Epidermal melanocyte (primary cell): Measurements from ENCODE around the gene ITPRIPL2.

Experiments used
- DNase-seq: peaks from one replicate; pipeline ENCODE4 v3.0.0; 2011; ENCODE audit warnings: low spot score; ENCODE audit not compliant: insufficient read length

Gene ITPRIPL2

DNA sequence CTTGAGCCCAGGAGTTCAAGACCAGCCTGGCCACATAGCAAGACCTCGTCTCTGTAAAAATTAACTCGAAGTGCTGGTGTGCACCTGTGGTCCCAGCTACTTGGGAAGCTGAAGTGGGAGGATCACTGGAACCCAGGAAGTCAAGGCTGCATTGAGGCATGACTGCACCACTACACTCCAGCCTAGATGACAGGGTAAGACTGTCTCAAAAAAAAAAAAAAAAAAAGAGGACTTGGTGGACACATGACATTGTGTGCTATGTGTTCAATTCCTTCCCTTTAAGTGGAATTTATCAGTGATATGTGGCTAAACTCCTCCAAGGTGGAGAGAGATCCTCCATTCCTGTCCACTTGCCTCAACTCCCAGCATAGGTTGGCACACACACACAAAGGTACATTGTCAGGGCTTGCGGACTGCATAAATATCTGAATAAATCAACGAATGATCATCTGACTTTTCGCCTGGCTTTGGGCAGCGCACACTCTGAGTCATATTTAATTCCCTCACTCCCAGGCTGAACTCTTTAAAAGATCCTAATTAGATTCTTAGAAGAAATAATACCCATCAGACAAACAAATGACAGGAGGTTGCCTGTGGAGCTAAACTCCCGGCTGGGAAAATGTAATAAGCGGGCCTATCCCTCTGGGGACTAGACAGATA lies 29.3 kb downstream of the ITPRIPL2 start:
- DNase-seq, result no peak

DNA sequence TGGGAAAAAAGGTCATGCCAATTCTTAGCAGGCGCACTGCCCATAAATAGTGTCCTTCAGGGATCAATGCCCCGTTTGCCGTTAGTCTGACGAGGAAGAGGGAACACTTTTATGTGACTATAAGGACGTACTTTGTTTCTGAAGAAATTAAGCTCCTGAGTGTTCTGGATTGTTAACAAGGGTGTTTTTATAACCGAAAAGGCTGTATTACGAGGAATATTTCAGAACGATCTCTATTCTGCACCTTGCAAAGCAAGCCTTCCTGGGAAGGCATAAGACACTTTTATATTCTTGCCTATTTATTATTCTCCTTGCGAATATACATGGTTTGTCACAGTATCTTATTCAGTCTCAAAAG lies 29.8 kb downstream of the ITPRIPL2 start:
- no peak for DNase-seq

DNA sequence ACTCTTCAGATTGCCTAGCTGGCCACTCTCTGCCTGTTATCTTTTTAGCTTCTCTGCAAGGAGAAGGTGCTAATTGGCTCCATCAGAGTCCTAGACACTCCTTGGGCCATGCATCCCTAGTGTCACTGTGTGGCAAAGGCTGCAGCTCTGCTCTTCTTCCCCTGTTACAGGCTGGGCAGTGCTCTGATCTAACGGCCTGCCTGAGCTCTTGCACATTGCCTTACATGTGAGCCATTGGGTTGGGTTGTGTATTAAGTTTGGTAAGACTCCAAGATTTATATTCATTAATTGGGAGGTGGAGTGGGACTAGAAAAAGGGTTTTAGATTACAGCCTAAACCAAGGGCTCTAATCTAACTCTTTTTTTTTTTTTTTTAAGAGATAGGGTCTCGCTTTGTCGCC lies 31.2 kb downstream of the ITPRIPL2 start:
- no peak for DNase-seq

DNA sequence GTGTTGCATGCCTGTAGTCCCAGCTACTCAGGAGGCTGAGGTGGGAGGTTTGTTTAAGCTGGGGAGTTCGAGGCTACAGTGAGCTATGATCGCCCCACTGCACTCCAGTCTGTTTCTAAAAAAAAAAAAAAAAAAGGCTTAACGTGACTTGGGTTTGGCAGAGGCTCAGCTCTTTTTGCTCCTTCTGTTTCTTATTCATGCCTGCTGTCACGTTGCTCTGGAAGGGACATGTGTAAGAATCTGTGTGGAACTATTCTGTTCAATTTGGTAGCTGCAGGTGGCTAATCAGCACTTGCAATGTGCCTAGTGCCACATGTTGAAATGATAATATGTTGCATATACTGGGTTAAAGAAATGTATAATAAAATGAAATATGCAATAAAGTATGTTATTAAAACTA lies 33.4 kb downstream of the ITPRIPL2 start:
- DNase-seq, result no peak

DNA sequence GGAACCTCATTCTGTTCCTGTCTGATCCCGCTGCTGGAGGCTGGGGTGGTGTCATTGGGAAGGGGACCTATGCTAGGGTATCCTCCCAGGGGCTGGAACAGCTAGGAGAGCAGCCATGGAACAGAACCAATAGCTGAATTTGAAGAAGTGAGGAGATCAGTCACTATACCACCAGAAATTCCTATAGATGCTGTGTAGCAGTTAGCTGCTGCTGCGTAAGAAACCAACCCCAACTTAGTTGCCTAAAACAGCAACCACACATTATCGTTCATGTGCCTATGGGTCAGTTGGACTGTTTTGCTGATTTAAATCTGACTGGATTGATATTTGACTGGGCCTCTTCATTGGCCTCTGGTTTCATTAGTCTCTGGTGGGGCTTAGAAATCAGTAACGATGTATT lies 33.9 kb downstream of the ITPRIPL2 start:
- DNase-seq, result no peak

DNA sequence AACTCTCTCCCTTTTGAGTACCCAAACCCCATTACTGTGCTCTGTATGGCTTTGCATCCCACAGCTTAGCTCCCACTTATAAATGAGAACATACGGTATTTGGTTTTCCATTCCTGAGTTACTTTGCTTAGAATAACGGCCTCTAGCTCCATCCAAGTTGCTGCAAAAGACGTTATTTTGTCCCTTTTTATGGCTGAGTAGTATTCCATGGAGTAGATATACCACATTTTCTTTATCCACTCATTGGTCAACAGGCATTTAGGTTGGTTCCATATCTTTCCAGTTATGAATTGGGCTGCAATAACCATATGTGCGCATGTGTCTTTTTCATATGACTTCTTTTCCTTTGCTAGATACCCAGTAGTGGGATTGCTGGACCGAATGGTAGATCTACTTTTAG lies 34.4 kb downstream of the ITPRIPL2 start:
- DNase-seq, result no peak

DNA sequence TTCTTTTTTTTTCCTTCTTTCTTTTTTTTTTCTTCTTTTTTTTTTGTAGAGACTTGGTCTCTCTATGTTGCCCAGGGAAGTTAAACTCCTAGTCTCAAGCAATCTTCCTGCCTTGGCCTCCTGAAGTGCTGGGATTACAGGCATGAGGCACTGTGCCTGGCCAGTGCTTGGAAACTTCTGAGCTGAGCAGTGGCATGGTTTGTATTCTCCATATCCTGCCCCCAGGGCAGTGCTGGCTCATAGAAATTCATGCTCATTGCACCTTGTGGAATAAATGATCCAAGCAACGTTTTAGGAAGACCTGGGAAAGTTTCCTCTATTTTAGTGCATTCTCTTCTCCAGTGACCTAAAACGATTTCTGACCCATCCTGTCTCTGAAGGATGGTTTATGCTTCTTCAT lies 37.5 kb downstream of the ITPRIPL2 start:
- no peak for DNase-seq

DNA sequence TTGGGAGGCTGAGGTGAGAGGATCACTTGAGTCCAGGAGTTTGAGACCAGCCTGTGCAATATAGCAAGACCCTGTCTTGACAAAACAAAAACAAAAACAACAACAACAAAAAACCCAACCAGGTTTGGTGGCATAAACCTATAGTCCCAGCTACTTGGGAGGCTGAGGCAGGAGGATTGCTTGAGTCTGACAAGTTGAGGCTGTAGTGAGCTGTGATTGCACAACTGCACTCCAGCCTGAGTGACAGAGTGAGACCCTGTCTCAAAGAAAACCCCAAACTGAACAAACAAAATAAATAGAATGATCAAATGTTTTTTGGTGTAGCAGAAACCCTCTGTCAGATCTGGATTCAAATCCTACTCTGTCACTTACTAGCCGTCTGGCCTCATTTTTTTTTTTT lies 38.3 kb downstream of the ITPRIPL2 start:
- no peak for DNase-seq

DNA sequence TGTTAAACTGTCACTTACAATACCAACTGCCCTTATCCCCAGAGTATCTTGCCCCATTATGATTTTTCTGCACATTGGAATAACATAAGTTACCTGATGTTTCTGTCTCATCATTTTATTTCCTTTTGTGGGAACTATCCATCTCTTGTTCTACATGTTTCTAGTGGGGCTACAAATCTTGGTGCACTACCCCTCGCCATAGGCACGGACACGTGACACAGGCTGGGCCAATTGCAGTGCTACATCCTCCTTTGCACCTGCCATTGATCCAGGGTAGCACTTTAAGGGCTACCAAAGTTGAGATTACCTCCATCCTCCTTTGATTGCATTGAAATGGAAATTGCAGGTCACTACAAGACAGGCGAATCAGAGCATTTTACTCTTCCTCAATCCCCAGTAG lies 40.1 kb downstream of the ITPRIPL2 start:
- DNase-seq, result no peak

DNA sequence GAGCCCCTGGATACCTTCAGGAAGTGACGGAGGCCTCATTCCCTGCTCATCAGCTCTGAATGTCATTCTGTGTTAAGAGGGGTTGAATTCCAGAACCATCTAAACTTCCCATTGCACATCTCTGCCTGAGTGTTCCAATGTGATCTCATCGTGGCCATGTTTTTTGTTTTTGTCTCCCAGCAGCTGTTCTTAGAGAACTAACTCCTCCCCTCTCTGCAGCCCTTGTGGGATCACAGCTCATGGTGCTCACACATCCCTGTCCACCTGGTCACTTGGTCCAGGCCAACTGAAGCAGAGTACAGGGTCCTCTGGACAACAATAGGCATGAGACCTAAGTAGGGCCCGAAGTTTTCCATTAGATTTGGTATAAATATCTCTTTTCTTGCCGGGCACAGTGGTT lies 48.3 kb downstream of the ITPRIPL2 start:
- no peak for DNase-seq

DNA sequence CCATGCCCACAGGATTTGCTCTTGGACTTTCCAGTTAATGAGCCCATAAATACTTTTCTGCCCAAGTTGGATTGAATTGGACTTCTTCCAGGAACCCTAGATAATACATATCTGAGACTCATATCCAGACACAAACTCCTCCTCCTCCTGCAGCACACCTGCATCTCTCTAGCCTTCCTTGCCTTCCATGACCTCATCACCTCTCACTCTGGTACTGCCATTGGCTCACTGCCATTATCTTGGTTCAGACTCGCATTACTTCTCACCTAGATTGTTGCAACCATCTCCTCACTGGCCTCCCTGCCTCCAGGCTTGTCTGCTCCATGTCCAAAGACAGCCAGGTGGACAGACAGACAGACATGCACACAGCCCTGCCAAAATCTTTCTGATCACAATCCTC lies 49.5 kb downstream of the ITPRIPL2 start:
- DNase-seq, result no peak

DNA sequence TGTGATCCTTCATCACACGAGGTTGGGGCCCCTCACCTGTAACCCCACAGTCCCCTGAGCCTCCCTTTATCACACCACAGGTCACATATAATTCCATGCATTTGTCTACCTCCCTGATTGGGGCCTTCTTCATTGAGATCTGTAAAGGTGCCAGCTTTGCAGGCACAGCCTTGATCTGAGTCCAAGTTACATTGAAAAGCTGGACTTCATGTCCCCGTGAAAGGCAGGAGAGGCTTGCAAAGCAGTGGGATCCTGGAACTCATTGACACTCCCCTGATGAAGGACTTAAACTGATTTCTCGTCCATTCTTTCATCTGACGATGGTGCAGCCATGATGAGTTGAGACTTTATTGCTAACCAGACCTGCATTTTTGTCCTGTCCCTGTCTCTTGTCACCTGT lies 50.5 kb downstream of the ITPRIPL2 start:
- DNase-seq, result no peak

DNA sequence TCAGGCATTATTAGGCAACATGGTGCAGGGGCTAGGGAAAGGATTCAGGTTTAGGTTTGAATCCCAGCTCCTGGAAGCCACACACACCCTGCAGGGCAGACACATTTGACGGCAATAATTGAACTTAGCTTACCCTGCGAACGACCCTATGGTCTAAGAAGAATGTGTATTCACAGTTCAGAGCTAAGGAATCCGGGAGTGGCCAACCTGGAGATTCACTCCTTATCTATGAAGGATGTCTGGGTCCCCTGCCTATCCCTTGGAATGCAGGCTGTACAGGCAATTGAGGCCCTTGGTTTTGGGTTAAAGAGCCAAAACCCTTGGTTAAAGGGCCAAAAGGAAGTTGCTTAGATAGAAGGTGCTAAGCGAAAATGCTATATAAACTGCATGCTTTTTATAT lies 51.3 kb downstream of the ITPRIPL2 start:
- DNase-seq, result no peak

DNA sequence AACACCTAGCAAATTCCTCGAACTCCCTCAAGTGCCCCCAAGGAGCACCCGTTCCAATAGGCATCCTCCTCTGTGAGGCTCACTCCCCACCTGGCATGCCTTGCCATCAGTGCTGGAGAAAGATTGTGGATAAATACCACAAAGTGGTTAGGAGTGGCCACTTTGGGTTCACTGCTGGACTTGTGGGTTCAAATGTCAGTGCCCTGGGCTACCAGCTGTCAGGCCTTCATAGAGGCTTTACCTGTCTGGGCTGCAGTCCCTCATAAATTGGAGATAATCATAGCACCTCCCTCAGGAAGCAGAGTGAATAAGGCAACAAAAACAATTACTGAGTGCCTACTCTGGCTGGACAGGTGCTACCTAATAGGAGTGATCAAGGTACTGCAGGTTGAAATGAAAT lies 52.7 kb downstream of the ITPRIPL2 start:
- no peak for DNase-seq

DNA sequence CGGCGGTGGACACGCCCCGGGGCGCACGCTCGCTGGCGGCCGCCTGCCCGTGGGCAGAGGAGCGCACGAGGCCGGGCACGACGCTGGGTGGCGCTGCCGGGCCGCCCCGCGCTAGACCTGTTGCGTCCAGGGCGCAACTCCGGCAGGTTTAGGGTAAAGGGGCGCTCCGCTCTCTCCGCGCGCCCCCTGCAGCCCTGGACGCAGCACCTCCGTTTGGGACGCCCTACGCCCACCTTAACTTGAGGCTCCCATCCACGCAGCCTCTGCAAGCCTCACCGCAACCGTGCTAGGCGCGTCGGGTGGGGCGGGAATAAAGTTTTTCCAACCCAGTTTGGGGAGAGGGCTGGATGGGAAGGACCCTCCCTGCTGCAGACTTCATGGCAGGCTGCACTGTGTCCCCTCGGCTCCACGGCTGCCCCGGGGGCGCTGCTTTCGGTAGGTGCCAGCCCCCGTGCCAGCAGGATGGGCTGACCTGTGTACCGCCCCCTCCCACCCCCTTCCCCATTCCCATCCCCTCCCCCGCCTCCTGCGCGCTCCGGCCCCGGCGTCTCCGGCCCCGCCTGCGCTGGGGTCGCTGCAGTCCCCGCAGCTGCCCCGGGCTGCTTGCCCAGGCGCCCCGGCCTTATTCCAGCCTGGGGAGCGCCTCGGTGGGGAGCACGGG lies 54.1 kb downstream of the ITPRIPL2 start, which contains the start of gene SYT17:
Gene SYT17 (plus strand): TSS at position 531 of the 661 bp plus-strand sequence. CDS start 407 bp downstream, outside the sequence.
- DNase-seq, result peak; percentile 43

DNA sequence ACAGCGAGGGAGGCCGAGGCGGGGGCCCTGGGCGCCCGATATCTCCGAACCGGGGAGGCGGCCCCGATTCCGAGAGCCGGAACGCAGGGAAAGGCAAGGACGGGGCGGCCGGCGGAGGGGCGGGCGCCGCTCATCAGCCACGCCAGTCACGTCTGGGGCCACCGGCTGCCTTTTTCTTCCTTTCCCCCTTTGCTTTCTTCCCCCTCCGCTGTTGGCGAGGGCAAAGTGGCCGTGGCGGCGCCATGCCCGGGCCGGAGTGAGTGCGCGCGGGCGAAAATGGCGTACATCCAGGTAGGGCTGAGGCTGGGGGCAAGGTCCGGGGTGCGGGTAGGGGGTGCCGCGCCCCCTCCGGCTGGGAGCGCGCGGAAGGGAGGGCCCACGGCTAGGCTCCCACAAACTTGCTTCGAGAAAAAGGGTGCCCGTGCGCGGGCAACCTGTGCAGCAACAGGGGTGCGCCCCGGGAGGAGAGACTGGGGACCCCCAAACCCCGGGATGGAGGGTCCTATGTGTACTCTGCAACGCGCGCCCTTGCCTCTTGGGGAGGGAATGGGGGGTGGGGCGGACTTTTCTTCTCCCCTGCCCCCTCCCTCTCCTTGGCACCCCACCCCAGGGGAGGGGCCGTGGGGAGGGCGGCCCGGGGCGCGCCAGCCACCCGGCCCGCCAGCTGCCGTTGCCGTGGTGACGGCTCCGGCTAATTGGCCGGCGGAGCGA lies 54.8 kb downstream of the ITPRIPL2 start:
- DNase-seq, result no peak

DNA sequence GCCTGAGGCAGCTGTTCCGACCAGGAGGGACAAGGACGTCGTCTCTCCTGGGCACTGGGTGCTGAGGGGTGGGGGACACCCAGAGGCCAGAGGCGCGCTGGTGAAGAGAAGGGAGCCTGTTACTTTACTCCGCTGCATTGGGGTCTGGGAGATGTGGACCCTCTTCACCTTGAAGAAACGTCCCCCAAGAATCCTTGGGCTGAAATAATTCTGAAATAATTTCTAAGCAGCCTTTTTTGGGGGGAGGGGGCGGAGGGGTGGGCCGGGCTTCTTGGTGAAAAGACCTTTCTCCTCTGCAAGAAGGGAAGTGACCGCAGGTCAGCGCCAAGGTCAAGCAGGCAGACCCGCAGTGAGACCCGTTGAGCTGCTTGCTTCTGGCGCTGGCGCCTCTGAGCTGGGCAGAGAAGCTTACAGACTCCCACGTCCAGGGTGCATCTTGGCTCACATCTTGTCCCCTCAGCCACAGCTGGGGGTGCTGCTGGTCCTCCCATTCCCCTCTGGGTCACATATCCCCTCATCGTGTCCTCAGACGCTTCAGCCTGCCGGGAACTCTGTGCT lies 55.4 kb downstream of the ITPRIPL2 start:
- DNase-seq, result no peak

DNA sequence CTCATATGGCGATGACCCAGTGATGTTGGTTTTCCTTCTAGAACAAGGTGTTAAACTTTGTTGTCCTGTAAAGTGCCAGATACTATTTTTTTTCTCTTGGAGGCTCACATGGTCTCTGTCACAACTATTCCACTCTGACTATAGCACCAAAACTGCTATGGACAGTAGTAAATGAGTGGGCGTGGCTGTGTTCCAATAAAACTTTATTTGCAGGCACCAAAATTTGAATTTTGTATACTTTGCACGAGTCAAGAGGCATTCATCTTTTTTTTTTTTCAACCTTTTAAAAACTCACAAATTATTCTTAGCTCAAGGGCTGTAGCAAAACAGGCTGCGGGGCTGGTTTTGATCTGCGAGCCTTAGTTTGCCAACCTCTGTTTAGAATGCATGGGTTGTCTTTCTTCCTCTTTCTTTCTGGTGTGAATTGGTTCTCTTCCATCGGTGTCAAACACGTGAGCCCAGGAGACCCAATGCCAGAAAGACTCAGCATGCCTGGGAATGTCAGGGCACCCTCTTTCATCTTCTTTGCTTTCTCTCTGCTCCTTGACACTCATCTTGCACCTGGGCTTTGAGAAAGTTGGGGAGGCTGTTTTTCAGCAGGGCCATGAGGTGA lies 56.4 kb downstream of the ITPRIPL2 start:
- DNase-seq, result no peak
